ENCODE data around the gene KIF20A.

The KIF20A gene

DNA sequence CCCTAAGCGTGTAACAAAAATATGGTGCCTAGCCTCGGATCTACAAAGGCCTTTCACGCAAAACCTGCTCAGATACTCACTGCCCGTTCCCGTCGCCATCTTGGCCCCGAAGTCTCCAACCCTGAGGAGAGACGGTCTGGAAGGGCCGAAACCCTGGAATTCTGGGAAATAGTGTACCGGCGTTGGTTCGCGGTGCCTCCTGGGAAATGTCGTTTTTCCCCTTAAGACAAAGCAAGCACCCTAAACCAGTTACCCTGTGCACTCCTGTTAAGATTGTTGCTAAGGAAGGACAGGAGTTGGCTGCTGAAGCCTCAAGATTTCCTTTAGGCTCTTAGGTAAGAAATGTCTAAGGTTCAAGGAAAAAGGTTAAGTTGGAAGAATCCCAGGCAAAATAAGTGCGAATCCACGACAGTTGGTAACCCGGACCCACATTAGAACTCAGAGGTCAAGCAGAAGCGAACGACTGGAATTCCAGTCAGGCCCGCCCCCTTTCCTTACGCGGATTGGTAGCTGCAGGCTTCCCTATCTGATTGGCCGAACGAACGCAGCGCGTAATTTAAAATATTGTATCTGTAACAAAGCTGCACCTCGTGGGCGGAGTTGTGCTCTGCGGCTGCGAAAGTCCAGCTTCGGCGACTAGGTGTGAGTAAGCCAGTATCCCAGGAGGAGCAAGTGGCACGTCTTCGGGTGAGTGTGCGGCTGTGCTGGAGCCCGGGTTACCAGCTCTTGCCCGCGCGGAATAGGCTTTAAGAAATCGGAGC, at the start of gene KIF20A, which contains the start of gene BRD8:
KIF20A (plus strand) TSS at position 597 of the 761 bp plus-strand sequence. CDS start 569 bp downstream, outside the sequence.
BRD8 (minus strand) TSS at position 115 of the 761 bp plus-strand sequence; CDS start at position 99, 16 bp downstream.
- DNase-seq (ENCODE audit: low read depth), result peak; percentile 82
- TF ChIP-seq, protein P1, sequence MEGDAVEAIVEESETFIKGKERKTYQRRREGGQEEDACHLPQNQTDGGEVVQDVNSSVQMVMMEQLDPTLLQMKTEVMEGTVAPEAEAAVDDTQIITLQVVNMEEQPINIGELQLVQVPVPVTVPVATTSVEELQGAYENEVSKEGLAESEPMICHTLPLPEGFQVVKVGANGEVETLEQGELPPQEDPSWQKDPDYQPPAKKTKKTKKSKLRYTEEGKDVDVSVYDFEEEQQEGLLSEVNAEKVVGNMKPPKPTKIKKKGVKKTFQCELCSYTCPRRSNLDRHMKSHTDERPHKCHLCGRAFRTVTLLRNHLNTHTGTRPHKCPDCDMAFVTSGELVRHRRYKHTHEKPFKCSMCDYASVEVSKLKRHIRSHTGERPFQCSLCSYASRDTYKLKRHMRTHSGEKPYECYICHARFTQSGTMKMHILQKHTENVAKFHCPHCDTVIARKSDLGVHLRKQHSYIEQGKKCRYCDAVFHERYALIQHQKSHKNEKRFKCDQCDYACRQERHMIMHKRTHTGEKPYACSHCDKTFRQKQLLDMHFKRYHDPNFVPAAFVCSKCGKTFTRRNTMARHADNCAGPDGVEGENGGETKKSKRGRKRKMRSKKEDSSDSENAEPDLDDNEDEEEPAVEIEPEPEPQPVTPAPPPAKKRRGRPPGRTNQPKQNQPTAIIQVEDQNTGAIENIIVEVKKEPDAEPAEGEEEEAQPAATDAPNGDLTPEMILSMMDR (IDR thresholded peaks at IDR 0.05; ENCODE audit: control insufficient read depth, insufficient read depth, low read depth, low read length, missing control alignments), result no peak

DNA sequence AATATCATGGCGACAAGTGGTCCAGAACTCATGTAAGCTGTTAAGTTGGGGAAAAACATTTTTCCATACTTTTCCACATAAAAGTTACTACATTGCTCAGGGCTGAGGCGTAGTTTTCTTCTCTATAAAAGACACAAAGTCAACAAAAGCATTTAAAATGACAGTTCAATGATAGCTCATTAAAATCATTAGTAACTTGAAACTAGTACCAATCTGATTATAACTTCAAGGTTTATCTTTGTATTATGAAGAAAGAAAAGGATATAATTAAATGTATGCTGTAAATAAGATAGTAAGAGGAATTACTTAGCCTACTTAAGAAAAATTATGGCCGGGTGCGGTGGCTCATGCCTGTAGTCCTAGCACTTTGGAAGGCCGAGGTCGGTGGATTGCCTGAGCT, 49.6 kb upstream of the KIF20A start:
- DNase-seq (ENCODE audit: low read depth), result no peak
- H3K4me3 ChIP-seq (ENCODE audit: control insufficient read depth, low read depth, low read length), result no peak overlapping the region
- TF ChIP-seq, protein P1 (IDR thresholded peaks at IDR 0.05; ENCODE audit: control insufficient read depth, insufficient read depth, low read depth, low read length, missing control alignments), result no peak

More for the DNA sequence above, at the start of gene KIF20A, which contains the start of gene BRD8:
- peak within 1 kb of the TSS; percentile 95 for H3K4me3 ChIP-seq (ENCODE audit: control insufficient read depth, low read depth, low read length)

- no peak for DNase-seq (ENCODE audit: low read depth)
- TF ChIP-seq, protein P1 (IDR thresholded peaks at IDR 0.05; ENCODE audit: control insufficient read depth, insufficient read depth, low read depth, low read length, missing control alignments), result no peak
- H3K4me3 ChIP-seq (ENCODE audit: control insufficient read depth, low read depth, low read length), result no peak overlapping the region
Measured at GRCh38 chr5:138132543-138132942, 46.4 kb upstream of the KIF20A start.

GRCh38 chr5:138138949-138139780, 39.7 kb upstream of the KIF20A start, which contains the start of gene NME5:
Gene NME5, minus strand, starts transcription at chr5:138139428. Its CDS starts 648 bp downstream, at chr5:138138780.
- no peak for DNase-seq (ENCODE audit: low read depth)
- TF ChIP-seq, protein P1 (IDR thresholded peaks at IDR 0.05; ENCODE audit: control insufficient read depth, insufficient read depth, low read depth, low read length, missing control alignments), result no peak
- peak within 1 kb of the TSS; percentile 33 for H3K4me3 ChIP-seq (ENCODE audit: control insufficient read depth, low read depth, low read length)

- TF ChIP-seq, protein P1 (IDR thresholded peaks at IDR 0.05; ENCODE audit: control insufficient read depth, insufficient read depth, low read depth, low read length, missing control alignments), result no peak
- no peak overlapping the region for H3K4me3 ChIP-seq (ENCODE audit: control insufficient read depth, low read depth, low read length)
- DNase-seq (ENCODE audit: low read depth), result no peak
Measured at GRCh38 chr5:138139781-138140090, 39.2 kb upstream of the KIF20A start.

- TF ChIP-seq, protein P1 (IDR thresholded peaks at IDR 0.05; ENCODE audit: control insufficient read depth, insufficient read depth, low read depth, low read length, missing control alignments), result no peak
- no peak overlapping the region for H3K4me3 ChIP-seq (ENCODE audit: control insufficient read depth, low read depth, low read length)
- no peak for DNase-seq (ENCODE audit: low read depth)
Measured at GRCh38 chr5:138140268-138140667, 38.6 kb upstream of the KIF20A start.

All from AG09309 (cell line).